Mucosa of stomach (tissue), 1 donor: Measurements from ENCODE around the gene OR52D1.

Experiments
- H3K27me3 ChIP-seq: one replicate; pipeline ENCODE4 v1.7.0; 2013; ENCODE audit warnings: mild to moderate bottlenecking, low read length; ENCODE audit not compliant: control insufficient read depth, insufficient read depth
- H3K36me3 ChIP-seq: one replicate; pipeline ENCODE4 v1.7.0; 2013; ENCODE audit warnings: low read length; ENCODE audit not compliant: control insufficient read depth, insufficient read depth
- H3K4me1 ChIP-seq: one replicate; pipeline ENCODE4 v1.7.0; 2013; ENCODE audit warnings: mild to moderate bottlenecking, low read length; ENCODE audit not compliant: control insufficient read depth, insufficient read depth
- H3K4me3 ChIP-seq: one replicate; pipeline ENCODE4 v1.7.0; 2013; ENCODE audit warnings: low read length
- H3K9ac ChIP-seq: one replicate; pipeline ENCODE4 v1.7.0; 2013; ENCODE audit warnings: mild to moderate bottlenecking, low read length, moderate library complexity
- H3K9me3 ChIP-seq: one replicate; pipeline ENCODE4 v1.7.0; 2013; ENCODE audit warnings: mild to moderate bottlenecking, low read length, moderate library complexity; ENCODE audit not compliant: control insufficient read depth
- donor health status: Pancreatic carcinoma.

The OR52D1 gene

GRCh38 chr11:5488385-5488784 is at the start of gene OR52D1:
TSS of gene OR52D1 (plus strand) at chr11:5488685. CDS start at chr11:5488707, 22 bp downstream.
- no peaks in the 10 kb centered on the region for H3K27me3 ChIP-seq
- no peak within 1 kb of the TSS for H3K9ac ChIP-seq
- H3K36me3 ChIP-seq = no peaks in the 10 kb centered on the region
- no peaks in the 10 kb centered on the region for H3K9me3 ChIP-seq
- H3K4me3 ChIP-seq = no peak within 1 kb of the TSS
- H3K4me1 ChIP-seq = no peaks in the 10 kb centered on the region

DNA sequence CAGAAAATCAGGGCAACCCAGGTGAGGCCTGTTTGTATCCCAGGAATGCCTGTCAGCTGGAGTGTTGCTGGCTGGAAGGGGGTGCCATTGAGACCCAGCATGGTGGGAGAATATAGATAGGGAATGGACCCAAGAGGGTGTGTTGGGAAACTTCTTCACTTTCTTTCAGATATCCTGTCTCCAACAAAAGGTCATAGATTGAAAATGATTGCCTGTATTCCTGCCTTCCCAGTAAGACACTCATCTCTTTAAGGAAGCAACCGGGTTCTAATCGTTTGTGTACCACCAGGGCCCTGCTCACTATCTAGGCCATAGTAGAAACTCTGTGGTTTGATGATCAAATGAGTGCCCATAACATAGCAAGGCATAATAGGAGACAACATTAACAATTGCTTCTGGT is 47.1 kb upstream of the OR52D1 start, which contains the start of gene OR51I1:
TSS of gene OR51I1 (minus strand) at position 101 of the 400 bp plus-strand sequence. CDS start at position 101, 0 bp downstream.
- no peak within 1 kb of the TSS for H3K9ac ChIP-seq
- no peaks in the 10 kb centered on the region for H3K36me3 ChIP-seq
- H3K4me1 ChIP-seq = no peaks in the 10 kb centered on the region
- H3K4me3 ChIP-seq = no peak within 1 kb of the TSS
- H3K27me3 ChIP-seq = no peaks in the 10 kb centered on the region
- no peaks in the 10 kb centered on the region for H3K9me3 ChIP-seq

DNA sequence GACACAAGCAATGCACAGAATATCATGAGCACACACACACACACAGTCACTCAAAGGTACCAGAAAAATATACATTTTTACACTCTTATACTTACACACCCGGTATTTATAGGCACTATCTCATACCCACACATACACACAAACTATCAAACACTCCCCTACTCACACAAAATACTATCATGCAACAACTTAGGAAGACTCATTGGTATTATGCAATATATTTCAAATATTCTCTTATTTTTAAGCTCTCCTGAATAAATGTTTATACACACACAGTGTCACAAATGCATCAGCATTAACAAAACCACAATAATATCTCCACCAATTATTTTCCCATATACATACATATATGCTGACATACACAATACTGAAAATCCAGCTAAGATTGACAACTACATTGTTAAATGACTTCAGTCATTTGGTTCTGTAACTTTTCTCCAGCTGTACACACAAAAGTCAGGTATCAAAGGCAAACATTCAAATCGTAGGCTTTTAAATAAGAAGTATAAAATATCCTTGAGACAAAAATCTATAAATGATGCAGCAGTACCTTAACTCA is 44.6 kb upstream of the OR52D1 start:
- Histone ChIP-seq H3K4me1 (no peaks in the 10 kb centered on the region), H3K36me3 (no peaks in the 10 kb centered on the region)

DNA sequence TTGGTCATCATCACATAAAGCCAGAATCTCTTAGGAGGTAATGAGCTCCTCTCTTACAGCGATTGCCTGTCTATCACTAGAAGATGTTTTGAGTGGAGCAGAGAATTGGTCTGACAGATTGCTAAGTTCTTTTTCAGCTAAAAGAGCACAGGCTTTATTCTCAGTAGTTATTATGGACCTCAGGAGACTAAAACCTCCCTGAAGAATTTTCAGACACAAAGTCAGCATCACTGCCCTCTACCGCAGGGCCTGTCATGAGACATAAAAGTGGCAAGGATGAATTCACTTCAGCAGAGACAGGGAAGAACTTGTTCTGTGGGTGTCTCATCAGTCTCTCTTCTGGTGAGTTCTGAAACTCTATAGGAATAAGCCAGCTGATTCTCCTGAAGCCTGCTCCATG is 39.5 kb upstream of the OR52D1 start, which contains the start of gene OR51I2:
TSS of gene OR51I2 (plus strand) at position 301 of the 400 bp plus-strand sequence. CDS start 4,166 bp downstream, outside the sequence.
- Histone ChIP-seq H3K9me3 (no peaks in the 10 kb centered on the region), H3K27me3 (no peaks in the 10 kb centered on the region), H3K36me3 (no peaks in the 10 kb centered on the region), H3K4me3 (no peak within 1 kb of the TSS), H3K4me1 (no peaks in the 10 kb centered on the region), H3K9ac (no peak within 1 kb of the TSS)

More for the DNA sequence above, 44.6 kb upstream of the OR52D1 start:
- Histone ChIP-seq H3K4me3 (no peak overlapping the region), H3K27me3 (no peaks in the 10 kb centered on the region), H3K9me3 (no peaks in the 10 kb centered on the region), H3K9ac (no peak overlapping the region)

GRCh38 chr11:5449432-5449831 is 39.1 kb upstream of the OR52D1 start:
- no peaks in the 10 kb centered on the region for H3K27me3 ChIP-seq
- no peak overlapping the region for H3K9ac ChIP-seq
- no peak overlapping the region for H3K4me3 ChIP-seq
- no peaks in the 10 kb centered on the region for H3K36me3 ChIP-seq
- no peaks in the 10 kb centered on the region for H3K9me3 ChIP-seq
- no peaks in the 10 kb centered on the region for H3K4me1 ChIP-seq

DNA sequence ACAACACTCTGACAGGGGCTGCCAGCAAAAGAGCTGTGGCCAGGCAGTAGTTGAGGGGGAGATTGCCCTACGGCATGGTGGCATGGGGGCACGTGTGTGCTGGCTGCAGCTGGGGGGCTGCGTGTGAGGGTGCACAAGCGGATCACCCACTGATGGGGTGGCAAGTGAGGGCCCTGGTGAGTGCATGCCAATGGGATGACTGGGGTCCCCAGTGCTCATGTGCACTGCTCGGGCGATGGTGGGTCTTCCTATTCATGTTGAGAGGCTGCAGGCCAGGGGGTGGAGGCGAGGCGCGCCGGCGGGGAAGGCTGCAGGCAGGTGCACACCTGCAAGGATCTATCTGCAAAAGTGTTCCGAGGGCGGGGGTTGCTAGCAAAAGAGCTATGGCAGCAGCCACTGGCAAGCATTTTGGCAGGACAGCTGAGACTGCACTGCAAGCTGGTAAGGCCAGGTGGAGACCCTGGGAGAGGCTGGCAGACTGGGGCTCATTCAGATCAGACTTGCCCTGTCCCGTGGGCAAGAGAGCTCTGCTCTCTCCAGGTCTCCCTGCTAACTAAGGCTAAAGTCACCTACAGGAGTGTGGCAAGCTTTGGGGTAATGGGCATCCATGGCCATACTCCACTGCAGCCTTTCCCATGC is 27.4 kb upstream of the OR52D1 start:
- Histone ChIP-seq H3K36me3 (no peaks in the 10 kb centered on the region), H3K27me3 (no peaks in the 10 kb centered on the region), H3K9ac (no peak overlapping the region), H3K4me1 (no peaks in the 10 kb centered on the region), H3K4me3 (no peak overlapping the region), H3K9me3 (no peaks in the 10 kb centered on the region)

GRCh38 chr11:5467527-5467926 is 21.0 kb upstream of the OR52D1 start:
- Histone ChIP-seq H3K36me3 (no peaks in the 10 kb centered on the region), H3K9me3 (no peaks in the 10 kb centered on the region), H3K9ac (no peak overlapping the region), H3K27me3 (no peaks in the 10 kb centered on the region), H3K4me3 (no peak overlapping the region), H3K4me1 (no peaks in the 10 kb centered on the region)

DNA sequence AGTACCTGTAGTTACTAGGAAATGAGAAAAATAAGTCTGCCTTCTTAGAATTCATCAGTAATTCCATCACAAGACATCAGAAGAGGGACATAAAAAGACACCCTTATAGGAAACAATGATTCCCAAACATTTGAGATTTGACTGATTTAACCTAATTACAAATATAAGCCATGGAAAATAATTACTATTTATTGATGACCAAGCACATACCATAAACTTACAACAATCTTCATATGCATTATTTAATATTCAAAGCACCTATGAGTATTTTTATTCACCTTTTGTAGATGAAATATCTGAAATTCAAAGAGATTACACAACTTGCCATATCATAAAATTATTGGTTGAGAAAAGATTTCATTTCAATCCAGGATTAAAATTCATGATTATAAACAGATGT is 14.6 kb upstream of the OR52D1 start:
- H3K9ac ChIP-seq = no peak overlapping the region
- H3K9me3 ChIP-seq = no peaks in the 10 kb centered on the region
- no peaks in the 10 kb centered on the region for H3K36me3 ChIP-seq
- H3K27me3 ChIP-seq = no peaks in the 10 kb centered on the region
- H3K4me1 ChIP-seq = no peaks in the 10 kb centered on the region
- no peak overlapping the region for H3K4me3 ChIP-seq

DNA sequence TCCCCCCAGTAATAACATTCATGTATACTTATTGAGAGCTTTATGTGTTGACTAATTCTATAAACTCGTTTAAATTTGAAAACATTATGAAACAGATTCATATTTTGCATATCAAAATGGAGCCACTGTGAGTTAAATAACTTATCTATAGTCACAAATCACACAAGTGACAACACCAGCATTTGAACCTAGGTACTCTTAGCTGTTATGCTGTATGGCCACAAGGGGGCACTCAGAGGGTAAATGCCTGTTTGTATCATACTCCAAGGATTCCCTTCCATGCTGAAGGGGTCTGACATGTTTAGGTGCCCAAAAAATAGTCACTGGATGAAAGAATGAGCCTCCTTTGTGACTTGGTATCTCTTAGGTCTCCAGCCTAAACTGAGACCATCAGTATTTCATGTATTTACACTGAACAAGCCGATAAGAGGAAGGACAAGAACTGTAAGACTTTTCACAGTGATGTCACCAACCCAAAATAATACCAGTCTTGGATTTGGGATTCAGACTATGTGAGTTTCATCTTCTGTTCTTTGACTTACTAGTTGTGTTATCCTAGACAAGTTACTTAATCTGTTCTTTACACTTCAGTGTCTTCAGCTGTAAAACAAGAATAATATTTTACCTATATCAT is 12.2 kb upstream of the OR52D1 start:
- Histone ChIP-seq H3K27me3 (no peaks in the 10 kb centered on the region), H3K9me3 (no peaks in the 10 kb centered on the region), H3K4me3 (no peak overlapping the region), H3K9ac (no peak overlapping the region), H3K36me3 (no peaks in the 10 kb centered on the region), H3K4me1 (no peaks in the 10 kb centered on the region)

GRCh38 chr11:5486003-5486402 is 2.5 kb upstream of the OR52D1 start:
- Histone ChIP-seq H3K27me3 (no peaks in the 10 kb centered on the region), H3K9me3 (no peaks in the 10 kb centered on the region), H3K36me3 (no peaks in the 10 kb centered on the region), H3K4me1 (no peaks in the 10 kb centered on the region), H3K4me3 (no peak overlapping the region), H3K9ac (no peak overlapping the region)

DNA sequence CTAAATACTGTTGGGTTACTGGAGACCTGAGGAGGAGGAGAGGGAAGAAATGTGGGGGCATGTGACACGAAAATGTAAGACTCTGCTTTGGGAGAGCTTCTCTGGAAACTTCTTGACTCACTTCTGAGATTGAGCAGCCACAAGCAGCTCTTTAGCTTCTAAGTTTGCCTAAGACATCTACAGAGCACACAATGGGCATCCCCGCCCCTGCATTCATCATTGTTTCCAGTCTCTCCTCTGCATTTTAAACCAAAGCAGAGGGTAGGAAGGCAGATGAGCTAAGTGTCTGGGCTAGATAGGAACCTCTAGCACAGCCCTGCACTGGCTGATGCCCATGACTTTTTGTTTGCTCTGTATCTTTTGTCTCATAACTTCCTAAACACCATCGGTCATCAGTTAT is 2.1 kb upstream of the OR52D1 start:
- Histone ChIP-seq H3K27me3 (no peaks in the 10 kb centered on the region), H3K4me1 (no peaks in the 10 kb centered on the region), H3K9me3 (no peaks in the 10 kb centered on the region), H3K4me3 (no peak overlapping the region), H3K36me3 (no peaks in the 10 kb centered on the region), H3K9ac (no peak overlapping the region)

DNA sequence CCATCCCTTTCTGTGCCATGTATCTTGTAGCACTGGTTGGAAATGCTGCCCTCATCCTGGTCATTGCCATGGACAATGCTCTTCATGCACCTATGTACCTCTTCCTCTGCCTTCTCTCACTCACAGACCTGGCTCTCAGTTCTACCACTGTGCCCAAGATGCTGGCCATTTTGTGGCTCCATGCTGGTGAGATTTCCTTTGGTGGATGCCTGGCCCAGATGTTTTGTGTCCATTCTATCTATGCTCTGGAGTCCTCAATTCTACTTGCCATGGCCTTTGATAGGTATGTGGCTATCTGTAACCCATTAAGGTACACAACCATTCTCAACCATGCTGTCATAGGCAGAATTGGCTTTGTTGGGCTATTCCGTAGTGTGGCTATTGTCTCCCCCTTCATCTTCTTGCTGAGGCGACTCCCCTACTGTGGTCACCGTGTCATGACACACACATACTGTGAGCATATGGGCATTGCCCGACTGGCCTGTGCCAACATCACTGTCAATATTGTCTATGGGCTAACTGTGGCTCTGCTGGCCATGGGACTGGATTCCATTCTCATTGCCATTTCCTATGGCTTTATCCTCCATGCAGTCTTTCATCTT is 414 bp downstream of the OR52D1 start:
- Histone ChIP-seq H3K27me3 (no peaks in the 10 kb centered on the region), H3K9me3 (no peaks in the 10 kb centered on the region), H3K36me3 (no peaks in the 10 kb centered on the region), H3K4me1 (no peaks in the 10 kb centered on the region), H3K4me3 (no peak overlapping the region), H3K9ac (no peak overlapping the region)
